Glutamatergic neuron (in vitro differentiated cells): ENCODE measurements around the gene DYRK2. TPM values are rescaled to one million over a fixed set of nuclear protein-coding genes. Genes with fewer than 3 reads are reported as not detected.

Experiments
- DNase-seq: peaks from one replicate; pipeline ENCODE4 v3.0.0; 2022
- H3K27ac Mint-ChIP-seq: one replicate; pipeline ENCODE4 v1.8.0; 2020; ENCODE audit warnings: mild to moderate bottlenecking, mixed read lengths, inconsistent platforms; ENCODE audit not compliant: unreplicated experiment
- H3K27me3 Mint-ChIP-seq: one replicate; pipeline ENCODE4 v1.8.0; 2020; ENCODE audit warnings: mild to moderate bottlenecking, moderate library complexity, mixed read lengths, inconsistent platforms; ENCODE audit not compliant: unreplicated experiment
- H3K36me3 Mint-ChIP-seq: one replicate; pipeline ENCODE4 v1.8.0; 2020; ENCODE audit warnings: mild to moderate bottlenecking, mixed read lengths, inconsistent platforms; ENCODE audit not compliant: unreplicated experiment
- H3K4me1 Mint-ChIP-seq: one replicate; pipeline ENCODE4 v1.8.0; 2020; ENCODE audit warnings: mild to moderate bottlenecking, low read depth, mixed read lengths, inconsistent platforms; ENCODE audit not compliant: unreplicated experiment
- H3K4me3 Mint-ChIP-seq: one replicate; pipeline ENCODE4 v1.8.0; 2020; ENCODE audit warnings: mild to moderate bottlenecking, mixed read lengths, inconsistent platforms; ENCODE audit not compliant: unreplicated experiment
- H3K9me3 Mint-ChIP-seq: one replicate; pipeline ENCODE4 v1.8.0; 2020; ENCODE audit warnings: mild to moderate bottlenecking, moderate library complexity, mixed read lengths, inconsistent platforms; ENCODE audit not compliant: unreplicated experiment
- total RNA-seq: library from RNA; stranded (reverse); fragmentation: NEBNext Ultra II Directional; extraction: Animal tissue kit (Norgen Biotek cat#: 25700); gene quantifications from one replicate; pipeline ENCODE4 v1.2.1, GENCODE V29; 2021; ENCODE audit not compliant: unreplicated experiment
- TF ChIP-seq, protein P1 (sequence below): fragments of 200-600 bp; sonication (generic); IDR thresholded peaks from one replicate; pipeline ENCODE4 v1.5.0; 2021; ENCODE audit not compliant: partially characterized antibody, unreplicated experiment

DYRK2 gene
- total RNA-seq, 1 donor from 2014 or later = 70.9 TPM

DNA sequence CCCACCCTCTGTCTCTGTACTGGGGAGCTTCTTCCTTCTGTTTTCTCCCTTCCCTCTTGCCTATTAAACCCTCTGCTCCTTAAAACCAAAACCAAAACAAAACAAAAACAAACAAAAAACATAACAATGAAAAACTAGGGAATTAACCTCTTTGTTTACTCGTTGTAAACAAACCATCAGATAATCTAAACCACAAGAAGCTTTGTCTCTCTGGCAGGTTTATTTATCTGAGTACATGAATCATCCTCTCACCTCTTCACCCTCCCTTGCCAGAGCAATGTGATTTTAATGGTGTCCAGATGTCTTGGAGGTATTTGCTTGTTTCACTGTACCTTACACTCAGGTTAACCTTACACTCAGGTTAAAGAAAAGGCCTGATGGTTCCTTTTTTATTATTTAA, 66.1 kb downstream of the DYRK2 start:
- TF ChIP-seq, protein P1, sequence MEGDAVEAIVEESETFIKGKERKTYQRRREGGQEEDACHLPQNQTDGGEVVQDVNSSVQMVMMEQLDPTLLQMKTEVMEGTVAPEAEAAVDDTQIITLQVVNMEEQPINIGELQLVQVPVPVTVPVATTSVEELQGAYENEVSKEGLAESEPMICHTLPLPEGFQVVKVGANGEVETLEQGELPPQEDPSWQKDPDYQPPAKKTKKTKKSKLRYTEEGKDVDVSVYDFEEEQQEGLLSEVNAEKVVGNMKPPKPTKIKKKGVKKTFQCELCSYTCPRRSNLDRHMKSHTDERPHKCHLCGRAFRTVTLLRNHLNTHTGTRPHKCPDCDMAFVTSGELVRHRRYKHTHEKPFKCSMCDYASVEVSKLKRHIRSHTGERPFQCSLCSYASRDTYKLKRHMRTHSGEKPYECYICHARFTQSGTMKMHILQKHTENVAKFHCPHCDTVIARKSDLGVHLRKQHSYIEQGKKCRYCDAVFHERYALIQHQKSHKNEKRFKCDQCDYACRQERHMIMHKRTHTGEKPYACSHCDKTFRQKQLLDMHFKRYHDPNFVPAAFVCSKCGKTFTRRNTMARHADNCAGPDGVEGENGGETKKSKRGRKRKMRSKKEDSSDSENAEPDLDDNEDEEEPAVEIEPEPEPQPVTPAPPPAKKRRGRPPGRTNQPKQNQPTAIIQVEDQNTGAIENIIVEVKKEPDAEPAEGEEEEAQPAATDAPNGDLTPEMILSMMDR = no peak
- H3K4me3 Mint-ChIP-seq = no peak overlapping the region
- H3K4me1 Mint-ChIP-seq = no peaks in the 10 kb centered on the region
- peaks cover 5% of the 10 kb centered on the region for H3K36me3 Mint-ChIP-seq
- DNase-seq = no peak
- no peaks in the 10 kb centered on the region for H3K9me3 Mint-ChIP-seq
- H3K27me3 Mint-ChIP-seq = no peaks in the 10 kb centered on the region
- H3K27ac Mint-ChIP-seq = no peak overlapping the region
